GM21717 (cell line): ENCODE measurements around the gene COMMD3.
"Not testable (repeated sequence)": the region's sequence is repeated elsewhere in the genome, so short reads cannot be mapped to it uniquely, and the experiment has no call there.

Source experiments
- ATAC-seq: cut with Tn5 transposase; IDR thresholded peaks from one replicate; pipeline ENCODE4 v1.9.1; 2021; ENCODE audit warnings: mild to moderate bottlenecking, moderate library complexity; ENCODE audit not compliant: unreplicated experiment

The COMMD3 gene

GRCh38 chr10:22338185-22338900, 22.2 kb downstream of the COMMD3 start:
- no peak for ATAC-seq

DNA sequence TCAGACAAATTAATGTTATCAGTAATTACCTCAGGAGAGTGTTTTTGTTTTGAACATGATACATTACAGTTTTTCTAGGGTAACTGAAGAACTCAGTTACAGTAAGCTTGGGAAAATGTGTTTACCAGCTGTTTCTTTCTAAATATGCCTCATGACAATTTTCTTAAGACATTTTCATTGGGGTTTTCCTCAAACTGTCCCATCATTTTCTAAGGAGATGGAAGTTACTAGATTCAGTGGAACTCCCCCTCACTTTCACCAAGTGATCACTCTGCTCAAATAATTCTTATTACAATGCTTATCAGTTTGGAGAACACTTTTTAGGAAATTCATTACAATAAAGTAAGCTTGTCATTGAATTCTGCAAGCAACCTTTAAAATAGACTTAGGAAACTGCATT, 22.7 kb downstream of the COMMD3 start:
- no peak for ATAC-seq

DNA sequence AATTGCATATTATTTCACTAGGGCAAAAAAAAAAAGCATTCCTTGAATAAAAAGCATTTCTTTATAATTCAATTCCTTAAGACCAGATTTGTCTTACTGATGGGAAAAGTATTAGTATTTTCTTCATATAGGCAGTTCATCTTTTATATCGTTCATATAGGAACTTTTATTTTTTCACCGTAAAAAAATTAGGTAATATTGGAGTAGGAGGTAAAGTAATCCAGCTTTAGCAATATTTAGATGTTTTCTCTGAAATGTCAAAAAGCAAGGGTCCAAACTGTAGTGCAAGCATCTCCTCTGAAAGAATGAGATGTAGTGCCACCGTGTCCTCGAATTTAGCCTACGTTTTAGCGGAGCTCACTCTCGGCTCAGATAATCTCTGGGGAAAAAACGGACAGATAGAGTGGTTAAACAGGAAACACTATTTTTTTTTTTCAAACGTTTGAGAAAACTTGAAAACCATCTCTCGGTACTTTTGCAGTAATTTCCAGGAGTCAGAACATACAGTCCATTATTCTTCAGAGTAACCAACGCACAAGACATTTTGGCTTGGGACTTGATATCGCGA, 23.7 kb downstream of the COMMD3 start:
- ATAC-seq, result peak; percentile 3

DNA sequence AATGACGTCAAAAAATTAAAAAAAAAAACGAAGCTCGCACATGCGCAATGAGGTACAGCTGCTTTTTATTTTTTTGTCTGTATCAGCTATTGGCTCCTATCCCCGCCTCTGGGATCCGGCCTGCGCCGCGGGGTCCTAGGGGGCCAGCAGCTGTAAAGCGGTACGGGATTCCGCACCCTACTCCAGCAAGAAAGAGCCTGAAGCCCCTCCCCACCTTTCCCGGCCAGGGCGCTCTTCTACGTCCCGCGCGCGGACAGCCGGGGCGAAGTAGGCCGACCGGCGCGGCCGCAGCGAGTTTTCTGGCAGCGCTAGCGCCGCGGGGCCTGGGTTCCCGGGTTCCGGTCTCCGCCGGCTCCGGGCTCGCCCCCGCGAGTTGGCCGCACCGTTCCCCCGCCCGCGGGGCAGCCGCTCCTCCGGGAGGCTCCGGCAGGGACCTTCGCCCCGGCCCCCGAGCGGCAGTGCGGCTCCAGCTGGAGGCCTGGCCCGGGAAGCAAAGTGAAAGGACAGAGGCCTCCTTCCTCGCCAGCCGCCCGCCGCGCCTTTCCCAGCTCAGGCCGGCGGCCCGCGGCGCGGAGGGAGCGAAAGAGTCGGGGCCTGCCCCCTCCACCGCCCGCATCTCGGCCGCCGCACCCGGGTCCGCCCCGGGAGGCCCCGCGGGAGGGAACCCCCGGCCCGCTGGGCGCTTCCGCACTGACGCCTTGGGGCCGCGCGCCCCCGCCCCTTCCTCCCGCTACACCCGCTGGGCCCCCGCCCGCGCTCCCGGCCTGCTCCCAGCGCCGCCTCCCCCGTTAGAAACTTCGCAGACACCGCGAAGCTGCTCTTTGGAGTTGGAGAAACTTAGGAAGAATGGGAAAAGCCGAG, 24.4 kb downstream of the COMMD3 start:
- ATAC-seq, result peak; percentile 35

DNA sequence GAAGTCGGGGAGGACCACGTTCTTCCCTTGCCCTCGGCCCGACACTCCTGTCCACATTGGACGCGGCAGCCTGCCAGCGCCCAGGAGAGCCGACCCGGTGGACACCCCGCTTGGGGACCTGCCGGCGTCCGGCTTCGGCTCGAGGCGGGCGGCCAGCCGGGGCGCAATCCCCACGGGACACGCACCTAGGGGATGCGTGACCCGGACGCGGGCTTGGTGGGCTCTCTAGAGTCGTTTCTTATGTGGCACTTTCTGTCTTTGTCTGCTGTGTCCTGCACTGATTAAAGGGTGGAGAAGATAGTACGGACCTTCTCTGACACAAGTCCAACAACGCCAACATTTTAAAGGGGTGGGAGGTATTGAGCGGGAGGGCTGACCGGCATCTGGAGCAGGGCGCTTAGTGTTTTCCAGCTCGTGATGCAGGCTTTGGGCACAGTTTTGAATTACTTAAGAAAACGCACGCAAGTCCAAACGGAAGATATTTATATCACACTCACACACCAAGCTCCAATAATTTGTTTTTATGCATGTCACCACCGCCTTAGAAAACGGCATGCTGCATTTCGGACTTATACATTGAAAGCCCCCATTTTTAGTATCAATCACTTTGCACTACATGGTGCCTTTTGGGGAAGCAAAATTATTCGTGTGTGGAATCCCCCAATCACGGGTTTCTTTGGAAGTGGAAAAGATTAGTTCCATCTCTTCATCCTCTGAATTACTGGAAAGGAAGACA, 25.2 kb downstream of the COMMD3 start:
- peak; percentile 10 for ATAC-seq

GRCh38 chr10:22341926-22342196, 25.7 kb downstream of the COMMD3 start:
- ATAC-seq, result no peak

DNA sequence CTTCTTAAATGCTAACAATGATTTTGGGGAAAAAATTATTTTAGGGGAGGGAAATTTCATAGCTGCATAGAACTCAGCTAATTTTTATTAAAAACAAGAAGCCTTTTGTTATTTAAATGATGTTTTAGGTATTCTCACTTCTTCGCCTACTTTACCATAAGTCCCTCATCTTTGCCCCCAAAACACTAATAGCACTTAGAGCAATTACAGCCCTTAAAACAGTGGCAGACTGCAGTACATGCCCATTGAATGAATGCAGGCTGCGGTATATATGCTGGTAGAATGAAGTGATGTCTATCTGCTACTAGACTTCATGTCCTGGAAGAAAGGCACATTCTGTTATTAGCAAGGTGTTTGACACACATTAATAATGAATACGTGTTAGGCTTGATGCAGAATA, 26.2 kb downstream of the COMMD3 start:
- ATAC-seq, result no peak

DNA sequence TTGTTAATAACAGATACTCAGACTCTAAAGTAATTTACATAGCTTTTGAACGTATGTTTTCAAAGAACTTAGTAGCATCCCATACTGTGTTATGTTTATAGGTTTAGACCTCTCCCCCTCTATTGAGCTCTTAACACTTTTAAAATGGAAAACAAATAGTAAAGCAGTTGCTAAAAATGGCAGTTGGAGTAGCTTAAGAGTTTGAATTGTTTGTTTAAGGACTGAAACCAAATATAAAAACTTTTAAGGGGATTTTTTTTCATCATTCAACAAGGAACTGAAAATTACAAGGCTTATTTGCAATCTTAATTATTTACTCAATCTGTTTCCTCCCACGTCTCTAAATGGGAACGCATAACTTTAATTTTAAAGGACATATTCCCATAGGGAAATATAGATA, 27.5 kb downstream of the COMMD3 start:
- no peak for ATAC-seq

GRCh38 chr10:22344249-22344648, 28.1 kb downstream of the COMMD3 start:
- ATAC-seq, result no peak

DNA sequence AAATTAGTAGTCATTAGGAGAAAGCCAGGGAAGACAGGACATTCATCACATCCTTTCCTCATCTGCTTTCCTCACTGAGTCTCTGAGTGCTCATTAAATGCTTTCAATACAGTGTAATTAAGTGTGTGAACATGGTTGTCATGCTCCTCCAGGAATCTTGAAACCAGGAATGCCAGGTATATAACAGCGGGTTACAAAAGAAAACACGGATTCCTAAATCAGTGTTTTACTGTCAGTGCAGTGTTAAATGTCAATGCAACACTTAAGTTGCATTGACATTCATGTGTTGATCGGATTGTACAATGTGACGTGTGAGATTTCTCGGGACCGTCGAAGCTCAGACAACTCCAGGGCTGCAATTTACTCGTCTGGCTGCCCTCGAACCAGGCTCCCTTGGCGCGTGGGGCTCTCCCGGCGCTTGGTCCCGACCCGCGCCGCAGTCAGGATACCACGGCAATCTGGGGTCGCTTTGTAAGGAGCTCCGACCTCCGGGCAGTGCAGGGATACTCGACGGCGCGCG, 28.7 kb downstream of the COMMD3 start:
- no peak for ATAC-seq

GRCh38 chr10:22345301-22346095, 29.3 kb downstream of the COMMD3 start, which contains the start of gene SPAG6:
SPAG6 (plus strand) TSS chr10:22345496; CDS start chr10:22345612, 116 bp downstream.
- peak; percentile 36 for ATAC-seq

- no peak for ATAC-seq
Observed at GRCh38 chr10:22346096-22346661, 30.0 kb downstream of the COMMD3 start.

DNA sequence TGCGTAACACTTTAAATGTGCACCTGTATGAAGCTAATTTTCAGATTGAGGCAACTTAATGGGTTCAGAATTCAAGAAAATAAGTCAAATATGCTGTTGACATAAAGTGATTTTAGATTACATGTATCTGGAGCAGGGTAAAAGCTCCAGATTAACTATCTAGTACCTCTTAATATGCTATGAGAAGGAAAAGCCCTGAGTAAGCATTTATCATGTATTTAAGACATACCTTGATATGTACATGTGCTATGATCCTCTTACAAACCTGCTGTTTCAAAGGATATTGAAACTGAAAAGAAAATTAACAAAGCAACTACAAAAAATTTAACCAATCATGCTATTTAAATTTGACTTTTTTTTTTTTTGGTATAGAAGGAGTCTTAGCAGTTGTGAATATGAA, 33.6 kb downstream of the COMMD3 start:
- ATAC-seq, result no peak

GRCh38 chr10:22351131-22351703, 35.0 kb downstream of the COMMD3 start:
- ATAC-seq, result no peak

DNA sequence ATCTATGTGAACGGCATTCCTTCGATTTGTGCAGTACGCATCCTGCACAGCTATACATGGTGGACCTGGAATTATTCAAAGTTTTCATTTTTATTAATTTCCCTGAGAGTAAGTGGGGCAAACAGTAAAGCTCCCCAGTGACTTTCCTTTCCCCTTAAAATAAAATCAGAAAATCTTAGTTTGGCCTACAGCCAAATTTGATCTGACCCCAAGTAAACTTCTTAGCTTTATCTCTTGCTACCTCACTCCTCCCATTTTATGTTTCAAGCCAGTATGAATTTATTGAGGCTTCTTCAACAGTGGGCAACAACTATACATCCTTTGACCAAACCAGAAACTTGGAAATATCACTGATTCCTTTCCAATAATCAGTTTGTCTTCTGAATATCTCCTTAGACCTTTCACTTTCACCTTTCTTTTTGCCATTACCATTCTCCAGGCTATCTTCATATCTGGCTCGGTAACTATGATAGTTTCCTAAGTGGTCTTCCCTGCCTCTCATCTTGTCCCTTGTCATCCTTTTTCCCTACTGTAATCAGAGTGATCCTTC, 40.2 kb downstream of the COMMD3 start:
- ATAC-seq, result no peak

- not testable (repeated sequence) for ATAC-seq
Observed at GRCh38 chr10:22357770-22358169, 41.6 kb downstream of the COMMD3 start.

DNA sequence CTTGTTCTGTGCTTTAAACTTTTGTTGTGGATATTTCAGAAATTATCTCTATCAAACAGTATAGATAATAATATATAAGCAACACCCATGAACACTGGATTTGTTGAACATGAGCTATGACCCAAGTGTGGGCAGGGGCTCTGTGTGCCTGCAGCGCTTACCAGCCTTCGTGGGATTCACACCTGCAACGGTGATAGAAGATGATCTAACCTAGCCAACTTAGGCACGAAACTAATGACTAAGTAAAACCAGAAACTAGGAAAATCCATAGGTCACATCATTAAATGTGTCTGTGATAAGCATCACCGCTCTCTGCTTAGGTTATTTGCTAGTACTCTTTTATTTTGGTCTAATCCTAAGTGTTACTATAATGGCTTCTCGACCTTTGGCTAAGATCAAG, 47.1 kb downstream of the COMMD3 start:
- ATAC-seq, result no peak

DNA sequence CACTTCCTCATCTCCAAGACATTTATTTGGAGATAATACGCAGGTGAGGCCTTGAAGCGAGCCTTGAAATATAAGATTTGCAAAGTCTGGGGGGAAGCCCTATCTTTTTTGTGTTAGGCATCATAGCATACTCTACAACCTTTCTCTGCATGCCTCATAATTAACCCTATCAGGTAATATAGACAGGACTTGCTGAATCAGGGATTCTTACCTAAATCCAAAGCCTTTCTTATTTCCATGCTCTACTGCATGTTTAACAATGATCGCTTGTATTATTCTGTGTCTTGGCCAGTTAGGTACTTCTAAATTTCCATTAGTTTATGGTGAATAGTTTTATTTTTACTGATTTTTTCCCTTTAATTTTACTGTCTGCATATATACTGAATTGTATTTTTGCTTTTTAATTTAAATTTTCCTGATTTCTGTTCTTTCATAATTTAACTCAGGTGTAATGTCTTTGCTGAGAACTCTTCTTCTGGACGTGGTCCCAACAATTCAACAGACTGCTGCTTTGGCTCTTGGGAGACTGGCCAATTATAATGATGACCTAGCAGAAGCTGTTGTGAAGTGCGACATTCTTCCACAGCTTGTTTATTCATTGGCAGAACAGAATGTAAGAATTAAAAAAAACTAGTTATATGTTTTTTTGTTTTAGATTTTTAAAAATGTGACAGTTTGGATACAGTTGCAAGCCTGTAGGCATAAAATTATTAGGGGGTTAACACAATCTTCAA, 48.4 kb downstream of the COMMD3 start:
- no peak for ATAC-seq

GRCh38 chr10:22365233-22365632, 49.0 kb downstream of the COMMD3 start:
- ATAC-seq, result peak; percentile 60
